ENCODE results near the gene C1QL2. TPM values are rescaled to one million over a fixed set of nuclear protein-coding genes. Genes with fewer than 3 reads are reported as not detected.

Gene C1QL2
- total RNA-seq, 1 experiment from 2014 or later = not detected

- no peak for DNase-seq (ENCODE audit: low spot score)
Measured at GRCh38 chr2:119179202-119179601, 20.7 kb upstream of the C1QL2 start.

GRCh38 chr2:119178776-119179175 lies 20.2 kb upstream of the C1QL2 start:
- DNase-seq (ENCODE audit: low spot score) = no peak

DNA sequence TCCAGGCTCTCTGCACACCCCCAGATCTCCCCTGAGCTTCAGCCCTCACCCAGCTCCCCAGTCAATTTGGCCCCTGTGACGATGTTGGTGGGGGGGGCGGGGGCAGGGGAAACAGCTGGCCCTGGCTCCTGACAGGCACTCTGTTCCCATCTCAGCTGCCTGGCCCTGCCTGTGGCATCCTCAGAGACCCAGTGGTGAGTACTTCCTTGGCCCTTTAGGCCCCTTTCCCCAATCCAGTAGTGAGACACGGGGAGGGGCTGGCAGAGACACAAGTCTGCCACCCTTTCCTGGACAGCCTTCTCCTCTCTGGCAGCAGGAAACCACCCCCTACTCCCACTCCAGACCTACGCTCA lies 19.3 kb upstream of the C1QL2 start:
- DNase-seq (ENCODE audit: low spot score) = no peak

GRCh38 chr2:119177171-119177837 lies 18.8 kb upstream of the C1QL2 start:
- no peak for DNase-seq (ENCODE audit: low spot score)

DNA sequence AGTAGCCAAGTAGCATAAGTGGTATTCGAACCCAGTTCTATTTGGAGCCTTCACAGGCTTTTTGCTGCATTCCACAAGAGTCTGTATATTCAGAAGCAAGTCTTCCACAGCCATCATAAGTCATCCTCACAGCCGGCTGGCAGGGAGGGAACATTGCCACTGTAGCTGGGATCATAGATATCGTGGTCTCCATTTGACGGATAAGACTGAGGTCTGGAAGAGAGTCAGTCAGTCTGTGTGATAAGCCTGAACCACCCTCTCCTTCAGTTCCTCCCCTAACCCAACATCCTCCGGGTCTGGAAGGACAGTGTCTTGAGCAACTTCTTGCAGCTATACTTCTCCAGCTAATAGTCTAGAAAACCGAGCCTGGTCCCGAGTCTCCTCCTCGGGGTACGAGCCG lies 17.0 kb upstream of the C1QL2 start:
- DNase-seq (ENCODE audit: low spot score) = no peak

GRCh38 chr2:119174993-119175347 lies 16.4 kb upstream of the C1QL2 start:
- no peak for DNase-seq (ENCODE audit: low spot score)

- DNase-seq (ENCODE audit: low spot score) = peak; percentile 60
Measured at GRCh38 chr2:119174216-119174992, 15.9 kb upstream of the C1QL2 start.

- no peak for DNase-seq (ENCODE audit: low spot score)
Measured at GRCh38 chr2:119173556-119174060, 15.1 kb upstream of the C1QL2 start.

GRCh38 chr2:119170504-119170903 lies 12.0 kb upstream of the C1QL2 start:
- no peak for DNase-seq (ENCODE audit: low spot score)

DNA sequence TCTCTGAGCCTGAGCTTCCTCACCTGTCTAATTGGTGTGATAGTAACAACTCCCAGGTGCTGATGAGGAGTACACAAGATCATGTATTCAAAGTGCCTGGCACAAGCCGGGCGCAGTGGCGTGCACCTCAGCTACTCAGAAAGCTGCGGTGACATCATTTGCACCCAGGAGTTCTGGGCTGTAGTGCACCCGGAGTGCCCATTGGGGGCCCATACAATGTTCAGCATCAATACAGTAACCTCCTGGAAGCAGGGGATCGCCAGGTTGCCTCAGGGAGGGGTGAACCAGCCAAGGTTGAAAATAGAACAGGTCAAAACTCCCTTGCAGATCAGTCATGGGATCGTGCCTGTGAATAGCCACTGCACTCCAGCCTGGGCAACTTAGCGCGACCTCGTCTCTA lies 11.2 kb upstream of the C1QL2 start:
- no peak for DNase-seq (ENCODE audit: low spot score)

DNA sequence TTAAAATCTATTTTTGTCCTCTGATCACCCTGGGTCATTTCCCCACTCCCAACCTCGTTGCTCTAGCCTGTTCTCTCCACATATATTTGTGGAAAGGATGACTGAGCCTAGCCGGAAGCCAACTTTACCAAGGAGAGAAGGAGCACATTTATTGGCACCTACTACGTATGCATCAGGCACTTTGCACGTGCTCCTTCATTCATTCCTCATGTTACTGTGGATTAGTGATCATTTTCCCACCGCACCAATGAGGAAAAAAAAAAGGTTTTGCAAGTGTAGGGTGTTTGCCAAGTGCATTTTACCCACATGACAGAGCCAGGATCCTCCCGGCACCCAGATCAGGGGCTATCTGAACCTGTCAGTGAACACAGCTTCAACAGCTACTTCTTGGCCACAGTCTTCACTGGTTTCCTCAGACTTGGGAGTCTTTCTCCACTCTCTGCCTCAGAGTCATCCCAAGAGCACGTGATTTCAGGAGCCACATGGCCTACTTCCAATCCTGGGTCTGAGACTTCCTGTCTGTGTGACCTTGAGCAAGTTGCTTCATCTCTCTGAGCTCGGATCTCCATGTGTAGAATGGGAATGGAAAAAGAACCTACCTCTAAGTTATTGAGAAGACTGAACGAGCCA lies 1.9 kb upstream of the C1QL2 start:
- no peak for DNase-seq (ENCODE audit: low spot score)

GRCh38 chr2:119157850-119158511 lies 570 bp downstream of the C1QL2 start:
- DNase-seq (ENCODE audit: low spot score) = no peak

- DNase-seq (ENCODE audit: low spot score) = no peak
Measured at GRCh38 chr2:119156891-119157773, 1.4 kb downstream of the C1QL2 start.

DNA sequence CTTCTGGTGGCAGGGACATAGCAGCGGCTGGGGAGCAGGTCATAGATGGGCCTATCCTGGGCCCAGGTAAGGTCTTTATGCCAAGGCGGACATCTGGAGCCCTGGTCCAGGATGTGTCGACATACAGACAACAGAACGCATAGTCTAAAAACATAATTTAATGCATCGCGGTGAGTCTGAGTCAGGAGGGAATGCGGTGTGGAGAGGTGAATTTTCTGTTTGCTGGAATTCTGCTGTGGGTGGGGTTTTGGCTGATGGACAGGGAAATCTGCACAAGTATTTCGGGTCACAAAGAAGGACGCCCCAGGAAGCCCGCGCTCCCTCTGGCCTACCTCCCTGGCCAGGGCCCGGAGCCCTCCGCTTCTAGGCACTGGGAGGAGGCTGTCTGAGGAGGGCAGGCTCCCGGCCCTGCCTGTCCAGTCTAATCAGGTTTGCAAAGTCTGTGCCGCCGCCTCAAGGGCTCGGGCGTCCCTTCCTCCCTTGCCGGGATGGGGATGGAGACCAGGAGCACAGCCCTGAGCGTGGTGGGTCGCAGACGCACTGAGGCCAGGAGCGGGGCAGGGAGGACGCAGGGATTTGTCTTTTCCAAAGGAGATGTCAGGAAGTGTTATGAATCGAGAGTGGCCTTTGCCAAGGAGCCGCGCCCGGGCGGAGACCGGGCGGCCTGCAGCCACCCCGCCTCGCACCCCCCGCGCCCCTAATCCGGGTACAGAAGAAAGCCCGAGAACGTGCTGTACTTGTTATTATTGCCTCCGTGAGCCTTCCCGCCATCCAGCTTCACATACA lies 2.3 kb downstream of the C1QL2 start:
- no peak for DNase-seq (ENCODE audit: low spot score)

DNA sequence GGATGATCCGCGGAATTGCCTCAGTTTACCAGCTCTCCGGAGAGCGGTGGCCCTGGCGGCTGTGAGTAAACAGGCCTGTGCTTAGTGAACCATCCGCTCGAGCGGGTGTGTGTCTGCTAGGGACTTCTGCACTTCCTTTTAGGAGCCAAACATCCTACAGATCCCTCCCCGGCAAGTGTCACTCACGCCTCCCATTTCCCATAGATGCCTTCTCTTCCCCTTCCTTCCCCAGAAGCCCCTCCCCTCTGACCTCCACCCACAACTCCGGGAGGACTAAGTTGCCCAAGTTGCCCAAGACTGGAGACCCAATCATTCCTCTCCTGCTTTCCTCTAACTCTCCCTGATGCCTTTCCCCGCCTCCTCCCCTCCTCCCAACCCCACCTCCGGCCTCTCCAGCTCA lies 2.9 kb downstream of the C1QL2 start:
- DNase-seq (ENCODE audit: low spot score) = no peak

DNA sequence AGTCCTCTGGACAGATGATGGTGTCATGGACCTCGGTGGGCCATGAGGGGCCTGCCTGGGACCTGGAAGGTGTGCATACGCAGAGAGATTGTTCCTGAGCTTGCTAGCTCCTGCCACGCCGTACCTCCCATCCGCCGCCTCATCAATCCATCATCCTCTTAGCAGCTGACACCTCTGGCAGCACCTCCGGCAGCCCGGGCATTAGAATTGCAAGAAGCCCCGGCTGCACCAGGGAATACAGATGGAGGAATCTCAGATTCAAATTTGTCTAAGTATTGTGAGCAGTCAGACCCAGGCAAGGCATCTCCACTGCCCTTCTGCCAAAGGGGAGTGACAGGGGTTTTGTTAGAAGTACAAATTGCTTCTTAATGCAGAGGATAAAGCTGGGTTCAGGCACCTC lies 4.5 kb downstream of the C1QL2 start:
- no peak for DNase-seq (ENCODE audit: low spot score)

- DNase-seq (ENCODE audit: low spot score) = no peak
Measured at GRCh38 chr2:119149611-119150010, 8.9 kb downstream of the C1QL2 start.

GRCh38 chr2:119147776-119148715 lies 10.5 kb downstream of the C1QL2 start:
- DNase-seq (ENCODE audit: low spot score) = no peak

- no peak for DNase-seq (ENCODE audit: low spot score)
Measured at GRCh38 chr2:119144806-119145205, 13.7 kb downstream of the C1QL2 start.
